Endothelial cell of umbilical vein (primary cell): ENCODE data around the gene NUDT9. TPM values are rescaled to one million over a fixed set of nuclear protein-coding genes. Genes with fewer than 3 reads are reported as not detected.
"Not testable (repeated sequence)": the region's sequence is repeated elsewhere in the genome, so short reads cannot be mapped to it uniquely, and the experiment has no call there.

Source experiments
- BruUV-seq: library from RNA; stranded (reverse); fragments of 400-500 nt; replicated peaks from 2 replicates; lab custom pipeline; 2021; lab: Mats Ljungman, UMichigan
- CTCF ChIA-PET: fragments of 300-600, 350-600 bp; sonication (Branson Sonifier 250); formaldehyde crosslinking; loops from one replicate; lab custom pipeline; 2021; ENCODE audit warnings: antibody characterized with exemption, inconsistent platforms; lab: Charles Lee
- POLR2A ChIA-PET: fragments of 300-600, 350-600 bp; sonication (Branson Sonifier 250); formaldehyde crosslinking; loops from one replicate; lab custom pipeline; 2021; ENCODE audit warnings: antibody characterized with exemption, inconsistent platforms; lab: Charles Lee
- DNase-seq: peaks from one replicate; pipeline ENCODE4 v3.0.0-alpha.2; 2011; ENCODE audit warnings: low read depth, low spot score
- FAIRE-seq: peaks from 2 replicates; lab custom pipeline; 2011; peaks lifted over from hg19 to GRCh38; lab: Jason Lieb, UNC
- H2AFZ ChIP-seq: 2 replicates; pipeline ENCODE4 v1.6.0; 2012; ENCODE audit warnings: low read depth, low read length, control low read depth, inconsistent platforms
- H3K27ac ChIP-seq: 2 replicates; pipeline ENCODE4 v1.5.1; 2011; ENCODE audit warnings: low read depth, mild to moderate bottlenecking, control low read depth, low read length, moderate library complexity; ENCODE audit not compliant: insufficient read depth
- H3K27me3 ChIP-seq, 2 experiments: 2 replicates each; pipeline versions ENCODE4 v1.6.0 to v1.6.1; 2011; ENCODE audit warnings: low read length in 2 of 2, mixed read lengths in 1 of 2; ENCODE audit not compliant: control insufficient read depth in 2 of 2, insufficient read depth in 2 of 2
- H3K36me3 ChIP-seq, 2 experiments: 2 replicates in 1 of 2; 3 replicates in 1 of 2; pipeline ENCODE4 v1.5.1; 2011; ENCODE audit warnings: low read length in 2 of 2, mild to moderate bottlenecking in 1 of 2, moderate library complexity in 1 of 2; ENCODE audit not compliant: control insufficient read depth in 2 of 2, insufficient read depth in 2 of 2; ENCODE audit errors: extremely low read depth in 1 of 2
- H3K4me1 ChIP-seq: 3 replicates; pipeline ENCODE4 v1.5.1; 2011; ENCODE audit warnings: mild to moderate bottlenecking, low read length; ENCODE audit not compliant: control insufficient read depth, insufficient read depth; ENCODE audit errors: extremely low read depth
- H3K4me2 ChIP-seq: 2 replicates; pipeline ENCODE4 v1.6.1; 2011; ENCODE audit warnings: low read length, control low read depth, mixed read lengths; ENCODE audit not compliant: insufficient read depth
- H3K4me3 ChIP-seq, 3 experiments: fragments of 200-600 bp in 1 of 3; sonication (generic), shearing (Covaris generic) in 1 of 3; replicated peaks in 1 of 3; 2 replicates each; pipeline ENCODE4 v1.5.1; 2011 to 2016; ENCODE audit warnings: control low read depth in 3 of 3, low read length in 3 of 3, mild to moderate bottlenecking in 2 of 3, inconsistent platforms in 1 of 3, low read depth in 1 of 3, moderate library complexity in 1 of 3; ENCODE audit not compliant: insufficient read depth in 1 of 3
- H3K79me2 ChIP-seq: 2 replicates; pipeline ENCODE4 v1.6.0; 2012; ENCODE audit warnings: low read length, inconsistent platforms; ENCODE audit not compliant: control insufficient read depth, insufficient read depth
- H3K9ac ChIP-seq: replicated peaks from 2 replicates; pipeline ENCODE3; 2011; ENCODE audit warnings: low read length, control low read depth; ENCODE audit not compliant: insufficient read depth; ENCODE audit errors: extremely low read depth
- H3K9me1 ChIP-seq: replicated peaks from 3 replicates; pipeline ENCODE4 v1.6.0; 2011; ENCODE audit warnings: mild to moderate bottlenecking, low read length; ENCODE audit not compliant: control insufficient read depth, insufficient read depth; ENCODE audit errors: extremely low read depth
- H3K9me3 ChIP-seq: replicated peaks from 2 replicates; pipeline ENCODE4 v1.5.1; 2012; ENCODE audit warnings: low read length, inconsistent platforms; ENCODE audit not compliant: control insufficient read depth, insufficient read depth
- H4K20me1 ChIP-seq: replicated peaks from 2 replicates; pipeline ENCODE3; 2011; ENCODE audit warnings: mild to moderate bottlenecking, low read length; ENCODE audit not compliant: control insufficient read depth, insufficient read depth; ENCODE audit errors: extremely low read depth
- CTCF ChIP-seq, 2 donors: IDR thresholded peaks; 1 replicate in 1 of 2; 2 replicates in 1 of 2; pipeline ENCODE4 v1.5.1; 2011; ENCODE audit warnings: low read length in 2 of 2, mild to moderate bottlenecking in 2 of 2, moderate library complexity in 2 of 2, control low read depth in 1 of 2, inconsistent platforms in 1 of 2, low read depth in 1 of 2; ENCODE audit not compliant: insufficient read depth in 1 of 2; ENCODE audit errors: extremely low read depth in 1 of 2
- EZH2 ChIP-seq: IDR thresholded peaks from 2 replicates; pipeline ENCODE4 v1.6.1; 2012; ENCODE audit warnings: borderline replicate concordance, low read depth, mild to moderate bottlenecking, moderate library complexity, low read length, inconsistent platforms; ENCODE audit not compliant: severe bottlenecking
- FOS ChIP-seq: IDR thresholded peaks from 2 replicates; pipeline ENCODE4 v1.6.1; 2011; ENCODE audit warnings: mild to moderate bottlenecking, low read length, moderate library complexity, borderline replicate concordance; ENCODE audit not compliant: insufficient read depth
- GATA2 ChIP-seq: IDR thresholded peaks from 2 replicates; pipeline ENCODE4 v1.7.0; 2011; ENCODE audit warnings: low read depth, mild to moderate bottlenecking, moderate library complexity, mixed read lengths, low read length; ENCODE audit not compliant: insufficient read length, insufficient read depth
- JUN ChIP-seq: IDR thresholded peaks from 2 replicates; pipeline ENCODE4 v1.6.1; 2011; ENCODE audit warnings: borderline replicate concordance, low read depth; ENCODE audit not compliant: insufficient read length, insufficient read depth
- MAX ChIP-seq: IDR thresholded peaks from 2 replicates; pipeline ENCODE4 v1.6.1; 2011; ENCODE audit not compliant: insufficient read depth, insufficient read length
- MYC ChIP-seq: IDR thresholded peaks from one replicate; pipeline ENCODE4 v1.6.1; 2011; ENCODE audit warnings: mild to moderate bottlenecking, low read depth, low read length
- POLR2A ChIP-seq: IDR thresholded peaks from 2 replicates; pipeline ENCODE4 v1.6.1; 2012; ENCODE audit warnings: low read depth, mild to moderate bottlenecking, control low read depth, low read length
- POLR2AphosphoS5 ChIP-seq: IDR thresholded peaks from 2 replicates; pipeline ENCODE4 v1.6.1; 2012; ENCODE audit warnings: low read depth, mild to moderate bottlenecking, control low read depth, low read length, moderate library complexity; ENCODE audit not compliant: insufficient read depth
- dilution Hi-C: fragments of 300-500 bp; cut with MboI; formaldehyde crosslinking; loops from one replicate; pipeline ENCODE4 v1.15.0; 2019; ENCODE audit warnings: low sequenced_read_pairs; ENCODE audit not compliant: extremely low pct_ligation_motif_present
- intact Hi-C: fragments of 100-400 bp; cut with micrococcal nuclease; formaldehyde crosslinking; loops from one replicate; pipeline ENCODE4 v1.10.0; 2022
- polyA plus RNA-seq, 4 experiments: library from polyadenylated mRNA; depleted of rRNA in 3 of 4; stranded (reverse) in 3 of 4; unstranded in 1 of 4; fragments of >200 nt; gene quantifications; 2 replicates each; pipeline versions ENCODE4 v1.2.1 to v1.2.3, GENCODE V29; 2011 to 2012; ENCODE audit warnings: missing spikeins in 1 of 4
- total RNA-seq: library from RNA; stranded (reverse); gene quantifications from 2 replicates; pipeline ENCODE4 v1.2.3, GENCODE V29; 2021

The NUDT9 gene
- total and polyA plus RNA-seq, 2 donors (not counting 3 experiments of a cell fraction or from before 2014, with no cell fraction given): 15.3 to 25.0 TPM

GRCh38 chr4:87416965-87417364 lies 5.4 kb upstream of the NUDT9 start:
- H3K4me2 ChIP-seq: no peak overlapping the region
- TF ChIP-seq FOS: no peak
- TF ChIP-seq EZH2: no peak
- no peak for TF ChIP-seq POLR2A
- TF ChIP-seq GATA2: no peak
- no peak for TF ChIP-seq MAX
- TF ChIP-seq POLR2AphosphoS5: no peak
- no peak for TF ChIP-seq MYC
- TF ChIP-seq CTCF (IDR thresholded peaks at IDR 0.05; ENCODE audit: extremely low read depth in 1 of 2, insufficient read depth in 1 of 2, low read depth in 1 of 2, low read length in 2 of 2): no peak
- TF ChIP-seq JUN: no peak
- H4K20me1 ChIP-seq: no peaks in the 10 kb centered on the region
- H3K36me3 ChIP-seq: no peaks in the 10 kb centered on the region
- CTCF ChIA-PET: interaction anchor here (1.1 to 1.7 kb wide), 2 partner anchors 13 to 35 kb away, joined by 3 to 7 read pairs; no protein-coding TSS in a partner anchor
- no peak overlapping the region for H2AFZ ChIP-seq
- DNase-seq: no peak
- no peak for FAIRE-seq
- peaks cover 6% of the 10 kb centered on the region for H3K4me1 ChIP-seq
- H3K27ac ChIP-seq: no peak overlapping the region
- peaks cover 0 to 2% of the 10 kb centered on the region in 2 experiments for H3K27me3 ChIP-seq
- POLR2A ChIA-PET: no interaction called here
- dilution Hi-C loops: no loop called here
- H3K4me3 ChIP-seq: no peak overlapping the region
- no peaks in the 10 kb centered on the region for H3K9me3 ChIP-seq
- H3K9me1 ChIP-seq: no peaks in the 10 kb centered on the region
- no peak overlapping the region for H3K9ac ChIP-seq
- BruUV-seq: no TSS peak
- H3K79me2 ChIP-seq: no peaks in the 10 kb centered on the region
- intact Hi-C loops: no loop called here

GRCh38 chr4:87418410-87418809 lies 4.0 kb upstream of the NUDT9 start:
- H3K79me2 ChIP-seq, H3K27ac ChIP-seq, H3K4me2 ChIP-seq, dilution Hi-C loops, H3K4me3 ChIP-seq, H3K36me3 ChIP-seq, FAIRE-seq, H3K27me3 ChIP-seq, H3K4me1 ChIP-seq, H2AFZ ChIP-seq, DNase-seq, H3K9ac ChIP-seq, intact Hi-C loops, H4K20me1 ChIP-seq, H3K9me3 ChIP-seq, BruUV-seq, CTCF ChIA-PET, H3K9me1 ChIP-seq, POLR2A ChIA-PET: not testable (repeated sequence)
